Stomach (tissue), 9 donors: Measurements from ENCODE around the gene SANBR. TPM values are rescaled to one million over a fixed set of nuclear protein-coding genes. Genes with fewer than 3 reads are reported as not detected.

Experiments
- DNase-seq, 2 donors: peaks; one replicate each; pipeline versions ENCODE4 v3.0.0 to v3.0.0-alpha.2; 2013 to 2019
- H3K27ac ChIP-seq, 5 donors: fragments of 200-600 bp in 4 of 5; sonication (generic) in 4 of 5; one replicate each; pipeline ENCODE4 v1.5.1; 2013 to 2019; ENCODE audit warnings: mild to moderate bottlenecking in 1 of 5, moderate library complexity in 1 of 5
- H3K27me3 ChIP-seq, 3 donors: fragments of 200-600 bp; sonication (generic); one replicate each; pipeline ENCODE4 v1.5.1; 2017 to 2019; ENCODE audit warnings: mixed run types in 1 of 3
- H3K36me3 ChIP-seq, 4 donors: fragments of 200-600 bp; sonication (generic); 1 replicate in 3 of 4; 2 replicates in 1 of 4; pipeline ENCODE4 v1.5.1; 2016 to 2019
- H3K4me1 ChIP-seq, 4 donors: fragments of 200-600 bp; sonication (generic); one replicate each; pipeline ENCODE4 v1.5.1; 2016 to 2019
- H3K4me3 ChIP-seq, 4 donors: fragments of 200-600 bp; sonication (generic) in 3 of 4; one replicate each; pipeline ENCODE4 v1.5.1; 2016 to 2019; ENCODE audit warnings: mild to moderate bottlenecking in 1 of 4
- H3K9me3 ChIP-seq, 4 donors: fragments of 200-600 bp; sonication (generic); one replicate each; pipeline ENCODE4 v1.5.1; 2016 to 2019
- EP300 ChIP-seq: sonication (generic); formaldehyde crosslinking; IDR thresholded peaks from one replicate; pipeline ENCODE4 v1.6.1; 2017; ENCODE audit warnings: antibody characterized with exemption
- POLR2A ChIP-seq, 4 donors: fragments of 450-650 bp; IDR thresholded peaks; one replicate each; pipeline ENCODE4 v1.6.1; 2016; ENCODE audit warnings: antibody characterized with exemption in 4 of 4, control low read depth in 2 of 4, mild to moderate bottlenecking in 1 of 4, moderate library complexity in 1 of 4
- POLR2AphosphoS5 ChIP-seq, 3 donors: sonication (generic); formaldehyde crosslinking; IDR thresholded peaks; one replicate each; pipeline ENCODE4 v1.6.1; 2016; ENCODE audit warnings: antibody characterized with exemption in 3 of 3
- WGBS, 5 donors: extraction: QIAGEN DNeasy Blood & Tissue Kit in 3 of 5; methylation state at CpG; one replicate each; pipeline versions ENCODE4 v1.1.5 to v1.1.7; 2013 to 2018; 5-methylcytosine and 5-hydroxymethylcytosine counted together
- intact Hi-C: fragments of 100-400 bp; cut with DNase I; formaldehyde crosslinking; loops from one replicate; pipeline ENCODE4 v1.15.1; 2023; ENCODE audit warnings: low total_unique reads
- polyA plus RNA-seq, 3 donors: library from polyadenylated mRNA; stranded (reverse); fragments of 200-250 nt; gene quantifications; one replicate each; pipeline ENCODE4 v1.2.3, GENCODE V29; 2013
- total RNA-seq, 5 donors: library from RNA; depleted of rRNA; stranded (reverse); fragments of >200 nt; gene quantifications; one replicate each; pipeline versions ENCODE4 v1.1.0 to v1.2.3, GENCODE V29; 2014 to 2016
- TF ChIP-seq, protein P1 (sequence below), 7 experiments: fragments of 450-650 bp in 4 of 7; fragments of 200-600 bp in 3 of 7; sonication (generic) in 3 of 7; IDR thresholded peaks; one replicate each; pipeline ENCODE4 v1.5.1; 2016 to 2019; ENCODE audit warnings: antibody characterized with exemption in 7 of 7, control low read depth in 2 of 7, mild to moderate bottlenecking in 1 of 7
- donor health status: healthy with polysubstance abuse.
- donor health status: Bipolar disorder and iron deficiency.
- donor health status: healthy.

SANBR gene
- total and polyA plus RNA-seq, 8 donors: 1.2 to 48.7 (median 6.3) TPM

- intact Hi-C loops: no loop called here
- TF ChIP-seq, protein P1, sequence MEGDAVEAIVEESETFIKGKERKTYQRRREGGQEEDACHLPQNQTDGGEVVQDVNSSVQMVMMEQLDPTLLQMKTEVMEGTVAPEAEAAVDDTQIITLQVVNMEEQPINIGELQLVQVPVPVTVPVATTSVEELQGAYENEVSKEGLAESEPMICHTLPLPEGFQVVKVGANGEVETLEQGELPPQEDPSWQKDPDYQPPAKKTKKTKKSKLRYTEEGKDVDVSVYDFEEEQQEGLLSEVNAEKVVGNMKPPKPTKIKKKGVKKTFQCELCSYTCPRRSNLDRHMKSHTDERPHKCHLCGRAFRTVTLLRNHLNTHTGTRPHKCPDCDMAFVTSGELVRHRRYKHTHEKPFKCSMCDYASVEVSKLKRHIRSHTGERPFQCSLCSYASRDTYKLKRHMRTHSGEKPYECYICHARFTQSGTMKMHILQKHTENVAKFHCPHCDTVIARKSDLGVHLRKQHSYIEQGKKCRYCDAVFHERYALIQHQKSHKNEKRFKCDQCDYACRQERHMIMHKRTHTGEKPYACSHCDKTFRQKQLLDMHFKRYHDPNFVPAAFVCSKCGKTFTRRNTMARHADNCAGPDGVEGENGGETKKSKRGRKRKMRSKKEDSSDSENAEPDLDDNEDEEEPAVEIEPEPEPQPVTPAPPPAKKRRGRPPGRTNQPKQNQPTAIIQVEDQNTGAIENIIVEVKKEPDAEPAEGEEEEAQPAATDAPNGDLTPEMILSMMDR (IDR thresholded peaks at IDR 0.05): no peak
- TF ChIP-seq POLR2AphosphoS5 (IDR thresholded peaks at IDR 0.05): peak in 1 of 3 donors; percentile 65
- no peak for TF ChIP-seq EP300
- peak in 2 of 4 donors; percentile 11 to 29 for TF ChIP-seq POLR2A (IDR thresholded peaks at IDR 0.05)
- 0 to 1% (median 0%) methylated on average over 23 to 39 of the region's 39 CpGs for WGBS, 5 donors
- Histone ChIP-seq H3K27ac (peak within 1 kb of the TSS; percentile 91 to 95 (median 94)), H3K4me1 (peaks cover 7 to 61% (median 37%) of the 10 kb centered on the region in 4 donors), H3K36me3 (peaks cover 2 to 21% (median 15%) of the 10 kb centered on the region in 4 donors), H3K27me3 (no peaks in the 10 kb centered on the region), H3K9me3 (no peaks in the 10 kb centered on the region), H3K4me3 (peak within 1 kb of the TSS; percentile 75 to 96 (median 93))
- DNase-seq: peak; percentile 80 to 93
These were observed 47.9 kb upstream of the SANBR start, which contains the start of the genes PEX13 and PUS10 for GRCh38 chr2:61017556-61018317. Gene PEX13, plus strand, starts transcription at chr2:61017720. Its CDS starts 40 bp downstream, at chr2:61017760. Gene PUS10, minus strand, starts transcription at chr2:61018255. Its CDS starts 6,365 bp downstream, at chr2:61011890.

DNA sequence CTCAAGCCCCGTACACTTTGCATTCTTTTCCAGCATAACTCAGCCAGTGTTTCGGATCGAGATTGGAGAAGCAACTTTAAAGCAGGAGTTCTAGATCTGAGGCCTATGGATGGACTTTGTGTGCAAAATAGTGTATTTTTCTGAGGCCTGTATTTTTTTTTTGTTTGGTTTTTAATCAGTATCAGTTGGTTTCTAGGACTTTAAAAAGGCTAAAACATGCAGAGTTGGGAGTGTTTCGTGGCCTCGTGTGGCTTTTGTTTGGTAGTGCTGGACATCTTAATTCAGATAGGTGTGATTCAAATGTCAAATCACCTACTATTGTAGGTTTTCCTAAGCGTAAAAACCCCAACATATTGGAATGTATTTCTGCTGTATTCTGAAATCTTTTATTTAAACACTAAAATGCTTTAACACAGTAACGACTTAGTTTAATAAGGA, 47.3 kb upstream of the SANBR start:
- Histone ChIP-seq H3K27me3 (no peaks in the 10 kb centered on the region), H3K27ac (peak overlapping the region; percentile 91 to 95 (median 94)), H3K9me3 (no peaks in the 10 kb centered on the region), H3K36me3 (peaks cover 2 to 22% (median 17%) of the 10 kb centered on the region in 4 donors), H3K4me1 (peaks cover 7 to 61% (median 37%) of the 10 kb centered on the region in 4 donors), H3K4me3 (peak overlapping the region; percentile 75 to 96 (median 93))
- intact Hi-C loops: no loop called here
- no peak for DNase-seq
- TF ChIP-seq POLR2AphosphoS5 (IDR thresholded peaks at IDR 0.05): peak in 1 of 3 donors; percentile 45
- TF ChIP-seq EP300: no peak
- WGBS, 5 donors: 0 to 2% (median 1%) methylated on average over 7 of the region's 7 CpGs

DNA sequence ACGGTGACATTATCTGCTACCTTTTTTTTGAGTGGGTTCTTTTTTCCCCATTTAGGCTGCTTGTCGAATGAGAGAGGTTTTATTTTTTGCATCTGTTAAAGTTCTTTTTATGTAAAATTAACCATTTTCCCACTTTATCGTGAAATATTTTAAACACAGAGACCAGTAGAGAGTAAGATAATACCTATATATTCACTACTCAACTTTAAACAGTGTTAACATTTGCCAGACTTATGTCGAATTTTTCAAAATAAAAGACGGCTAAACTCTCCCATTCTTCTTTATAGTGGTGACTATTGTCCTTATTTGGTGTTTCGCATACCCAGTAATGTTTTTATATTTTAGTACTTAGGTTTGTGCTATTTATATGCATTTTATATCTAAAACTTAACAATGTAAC, 46.9 kb upstream of the SANBR start:
- Histone ChIP-seq H3K27ac (peak overlapping the region in 4 of 5 donors; percentile 91 to 94 (median 93)), H3K36me3 (peaks cover 2 to 24% (median 19%) of the 10 kb centered on the region in 4 donors), H3K4me3 (peak overlapping the region; percentile 75 to 96 (median 93)), H3K27me3 (no peaks in the 10 kb centered on the region), H3K9me3 (no peaks in the 10 kb centered on the region), H3K4me1 (peaks cover 7 to 60% (median 37%) of the 10 kb centered on the region in 4 donors)
- intact Hi-C loops: no loop called here
- no peak for DNase-seq
- WGBS, 5 donors: 14 to 23% (median 19%) methylated on average over 6 of the region's 6 CpGs
- TF ChIP-seq, protein P1 (IDR thresholded peaks at IDR 0.05): no peak
- TF ChIP-seq POLR2A (IDR thresholded peaks at IDR 0.05) (no peak), EP300 (no peak), POLR2AphosphoS5 (IDR thresholded peaks at IDR 0.05) (no peak)

DNA sequence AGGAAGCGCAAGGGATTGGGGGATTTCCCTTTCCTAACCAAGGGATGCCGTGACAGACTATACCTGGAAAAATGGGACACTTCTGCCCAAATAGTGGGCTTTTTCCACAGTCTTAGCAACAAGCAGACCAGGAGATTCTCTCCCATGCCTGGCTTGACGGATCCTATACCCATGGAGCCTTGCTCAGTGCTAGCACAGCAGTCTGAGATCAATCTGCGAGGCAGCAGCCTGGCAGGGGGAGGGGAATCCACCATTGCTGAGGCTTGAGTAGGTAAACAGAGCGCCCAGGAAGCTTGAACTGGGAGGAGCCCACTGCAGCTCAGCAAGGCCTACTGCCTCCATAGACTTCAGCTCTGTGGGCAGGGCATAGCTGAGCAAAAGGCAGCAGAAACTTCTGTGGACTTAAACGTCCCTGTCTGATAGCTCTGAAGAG, 44.4 kb upstream of the SANBR start:
- WGBS, 5 donors: 82 to 94% (median 87%) methylated on average over 6 of the region's 6 CpGs
- Histone ChIP-seq H3K27ac (no peak overlapping the region), H3K4me3 (no peak overlapping the region), H3K27me3 (no peaks in the 10 kb centered on the region), H3K4me1 (peaks cover 4 to 60% (median 36%) of the 10 kb centered on the region in 4 donors), H3K9me3 (no peaks in the 10 kb centered on the region), H3K36me3 (peaks cover 2 to 36% (median 25%) of the 10 kb centered on the region in 4 donors)
- no peak for TF ChIP-seq POLR2A (IDR thresholded peaks at IDR 0.05)
- no peak for TF ChIP-seq POLR2AphosphoS5 (IDR thresholded peaks at IDR 0.05)
- TF ChIP-seq, protein P1 (IDR thresholded peaks at IDR 0.05): no peak
- no peak for TF ChIP-seq EP300
- DNase-seq: no peak
- intact Hi-C loops: no loop called here
